ENCODE data around the gene NPY4R2.
"Not testable (repeated sequence)": the region's sequence is repeated elsewhere in the genome, so short reads cannot be mapped to it uniquely, and the experiment has no call there.

NPY4R2 gene

DNA sequence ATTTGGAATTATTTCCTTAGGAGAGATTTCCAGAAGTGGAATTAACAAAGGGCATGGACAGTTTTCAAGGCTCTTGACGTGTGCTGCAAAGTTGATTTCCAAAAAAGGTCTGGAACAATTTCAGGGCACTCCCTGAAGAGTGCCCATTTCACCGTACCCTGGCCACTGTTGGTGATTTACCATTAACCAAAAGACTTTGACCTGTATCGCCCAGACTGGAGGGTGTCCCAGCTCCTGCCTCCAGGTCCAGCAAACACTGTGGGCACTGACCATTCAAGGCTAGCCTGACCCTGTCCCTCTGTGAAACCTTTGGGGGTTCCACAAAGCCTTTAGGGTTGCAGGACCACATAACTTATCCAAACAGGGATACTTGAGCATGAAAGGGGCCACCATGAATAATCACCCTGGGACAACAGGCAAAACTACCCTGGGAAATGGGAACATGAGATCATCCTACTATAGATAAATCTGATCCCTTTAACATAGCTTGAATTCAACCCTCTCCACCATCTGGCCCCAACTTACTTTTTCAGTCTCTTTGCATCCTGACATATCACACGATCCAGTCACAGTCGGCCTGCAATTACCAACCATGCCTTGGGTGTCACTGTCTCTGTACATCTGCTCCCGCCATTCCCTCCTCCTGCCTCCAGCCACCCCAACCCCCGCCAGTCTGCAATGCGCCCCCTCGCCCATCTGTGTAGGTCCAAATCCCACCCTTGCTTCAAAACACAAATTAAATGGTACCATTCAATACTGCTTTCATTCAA, 8.9 kb downstream of the NPY4R2 start:
- not testable (repeated sequence) for H3K4me1 ChIP-seq (ENCODE audit: low read length); H2AFZ ChIP-seq (ENCODE audit: low read depth, low read length); H3K9ac ChIP-seq (ENCODE audit: low read length); H3K4me3 ChIP-seq (ENCODE audit: low read length); H3K27ac ChIP-seq (ENCODE audit: low read length); H3K79me2 ChIP-seq (ENCODE audit: low read length); H3K4me2 ChIP-seq (ENCODE audit: low read length); H3K27me3 ChIP-seq (ENCODE audit: low read depth, low read length); H3K36me3 ChIP-seq (replicated peaks; ENCODE audit: low read depth, low read length); H4K20me1 ChIP-seq (ENCODE audit: insufficient read depth, low read length); H3K9me3 ChIP-seq (ENCODE audit: insufficient read depth, low read length)

DNA sequence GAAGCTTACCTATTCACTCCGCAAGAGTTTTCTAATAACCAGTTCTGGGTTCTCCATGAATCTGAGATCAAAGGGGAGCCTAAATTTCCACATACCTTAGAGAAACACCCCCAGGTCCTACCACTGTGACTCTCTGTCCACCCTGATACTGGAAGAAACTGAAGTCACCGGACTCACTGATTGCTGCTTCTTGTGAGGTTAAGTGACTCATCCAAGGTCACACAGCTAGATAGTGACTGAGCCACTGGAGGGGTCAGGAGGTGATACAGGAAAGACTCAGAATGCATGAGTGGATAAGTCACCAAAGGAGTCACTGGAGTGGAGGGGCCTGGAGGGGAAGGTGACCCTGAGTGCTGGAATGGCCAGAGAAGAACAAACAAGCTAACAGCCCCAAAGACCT, 9.8 kb downstream of the NPY4R2 start:
- not testable (repeated sequence) for H3K4me2 ChIP-seq (ENCODE audit: low read length); H2AFZ ChIP-seq (ENCODE audit: low read depth, low read length); H3K9ac ChIP-seq (ENCODE audit: low read length); H3K4me1 ChIP-seq (ENCODE audit: low read length); H3K9me3 ChIP-seq (ENCODE audit: insufficient read depth, low read length); H3K79me2 ChIP-seq (ENCODE audit: low read length); H4K20me1 ChIP-seq (ENCODE audit: insufficient read depth, low read length); H3K27me3 ChIP-seq (ENCODE audit: low read depth, low read length); H3K27ac ChIP-seq (ENCODE audit: low read length); H3K36me3 ChIP-seq (replicated peaks; ENCODE audit: low read depth, low read length); H3K4me3 ChIP-seq (ENCODE audit: low read length)

DNA sequence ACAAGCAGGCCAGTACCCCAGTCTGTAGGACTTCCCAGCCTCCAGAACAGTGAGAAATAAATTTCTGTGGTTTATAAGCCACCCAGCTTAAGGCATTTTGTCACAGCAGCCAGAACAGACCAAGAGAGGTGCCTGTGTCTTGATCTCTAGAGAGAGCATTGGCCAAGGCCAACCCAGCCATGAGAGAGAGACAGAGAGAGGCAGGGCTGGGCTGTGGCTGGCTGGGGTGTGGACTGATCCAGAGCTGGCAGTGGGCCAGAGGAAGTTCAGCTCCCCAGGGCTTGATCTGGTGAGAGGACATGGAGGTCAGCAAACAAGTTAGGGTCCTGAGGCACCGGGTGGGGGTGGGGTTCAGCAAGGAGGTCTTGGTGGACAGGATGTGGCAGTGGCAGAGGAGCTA, 14.4 kb downstream of the NPY4R2 start:
- H3K4me2 ChIP-seq (ENCODE audit: low read length); H3K27me3 ChIP-seq (ENCODE audit: low read depth, low read length); H3K9me3 ChIP-seq (ENCODE audit: insufficient read depth, low read length); H4K20me1 ChIP-seq (ENCODE audit: insufficient read depth, low read length); H3K4me1 ChIP-seq (ENCODE audit: low read length); H3K79me2 ChIP-seq (ENCODE audit: low read length); H3K9ac ChIP-seq (ENCODE audit: low read length); H2AFZ ChIP-seq (ENCODE audit: low read depth, low read length); H3K4me3 ChIP-seq (ENCODE audit: low read length); H3K36me3 ChIP-seq (replicated peaks; ENCODE audit: low read depth, low read length); H3K27ac ChIP-seq (ENCODE audit: low read length): not testable (repeated sequence)

DNA sequence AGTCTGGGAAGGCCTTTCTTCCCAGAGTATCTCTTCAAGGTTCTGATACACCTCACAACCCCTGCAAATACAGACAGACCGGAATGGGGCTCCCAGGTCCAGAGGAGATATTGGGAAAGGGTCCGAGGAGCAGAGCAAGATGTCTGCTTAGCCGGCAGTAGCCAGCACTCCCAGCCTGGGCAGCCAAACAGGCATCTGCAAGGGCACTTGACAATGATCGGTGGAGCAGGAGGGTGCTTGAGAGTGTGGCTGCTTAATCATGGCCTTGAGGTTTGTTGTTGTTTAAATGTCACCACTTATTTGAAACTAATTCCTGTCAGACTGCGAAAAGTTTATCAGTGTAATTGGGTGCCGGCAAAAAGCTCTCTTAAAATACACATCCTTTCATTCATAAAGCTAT, 15.0 kb downstream of the NPY4R2 start:
- not testable (repeated sequence) for H3K27me3 ChIP-seq (ENCODE audit: low read depth, low read length); H3K4me1 ChIP-seq (ENCODE audit: low read length); H3K79me2 ChIP-seq (ENCODE audit: low read length); H3K4me2 ChIP-seq (ENCODE audit: low read length); H3K9me3 ChIP-seq (ENCODE audit: insufficient read depth, low read length); H3K4me3 ChIP-seq (ENCODE audit: low read length); H3K27ac ChIP-seq (ENCODE audit: low read length); H2AFZ ChIP-seq (ENCODE audit: low read depth, low read length); H4K20me1 ChIP-seq (ENCODE audit: insufficient read depth, low read length); H3K36me3 ChIP-seq (replicated peaks; ENCODE audit: low read depth, low read length); H3K9ac ChIP-seq (ENCODE audit: low read length)

DNA sequence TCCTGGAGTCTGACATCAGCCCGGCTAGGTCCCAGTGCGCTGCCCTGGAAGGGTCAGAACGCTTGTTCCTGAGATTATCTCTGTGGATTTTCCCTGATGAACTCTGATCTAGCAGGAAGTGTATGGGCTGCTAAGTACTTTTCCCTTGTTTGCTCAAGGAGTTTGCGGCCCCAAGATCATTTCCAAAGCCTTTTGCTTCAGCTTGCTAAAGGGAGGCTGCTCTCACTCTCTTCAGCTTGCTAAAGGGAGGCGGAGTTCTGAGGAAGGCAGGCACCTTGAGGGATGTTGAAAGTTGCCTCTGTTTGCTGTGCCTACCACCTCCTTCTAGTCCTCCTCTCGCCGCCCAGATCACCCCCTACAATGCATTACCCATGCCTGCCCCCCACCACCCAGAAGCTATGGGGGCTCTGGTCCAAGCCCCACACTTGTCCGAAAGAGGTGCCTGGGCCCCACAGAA, 18.3 kb downstream of the NPY4R2 start:
- H3K36me3 ChIP-seq (replicated peaks; ENCODE audit: low read depth, low read length); H2AFZ ChIP-seq (ENCODE audit: low read depth, low read length); H3K79me2 ChIP-seq (ENCODE audit: low read length): not testable (repeated sequence)

DNA sequence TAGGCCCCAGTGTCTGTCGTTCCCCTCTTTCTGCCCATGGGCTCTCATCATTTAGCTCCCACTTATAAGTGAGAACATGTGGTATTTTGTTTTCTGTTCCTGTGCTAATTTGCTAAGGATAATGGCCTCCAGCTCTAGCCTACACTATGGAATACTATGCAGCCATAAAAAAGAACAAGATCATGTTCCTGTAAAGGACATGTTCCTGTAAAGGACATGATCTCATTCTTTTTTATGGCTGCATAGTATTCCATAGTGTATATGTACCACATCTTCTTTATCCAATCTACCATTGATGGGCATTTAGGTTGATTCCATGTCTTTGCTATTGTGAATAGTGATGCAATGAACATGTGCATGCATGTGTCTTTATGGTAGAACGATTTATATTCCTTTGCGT, 19.2 kb downstream of the NPY4R2 start:
- not testable (repeated sequence) for H3K4me3 ChIP-seq (ENCODE audit: low read length); H3K36me3 ChIP-seq (replicated peaks; ENCODE audit: low read depth, low read length); H4K20me1 ChIP-seq (ENCODE audit: insufficient read depth, low read length); H2AFZ ChIP-seq (ENCODE audit: low read depth, low read length); H3K4me2 ChIP-seq (ENCODE audit: low read length); H3K9me3 ChIP-seq (ENCODE audit: insufficient read depth, low read length); H3K9ac ChIP-seq (ENCODE audit: low read length); H3K4me1 ChIP-seq (ENCODE audit: low read length); H3K27ac ChIP-seq (ENCODE audit: low read length); H3K79me2 ChIP-seq (ENCODE audit: low read length); H3K27me3 ChIP-seq (ENCODE audit: low read depth, low read length)

More for the DNA sequence above, 18.3 kb downstream of the NPY4R2 start:
- not testable (repeated sequence) for H3K4me1 ChIP-seq (ENCODE audit: low read length); H3K27ac ChIP-seq (ENCODE audit: low read length); H3K4me3 ChIP-seq (ENCODE audit: low read length); H3K27me3 ChIP-seq (ENCODE audit: low read depth, low read length); H3K9me3 ChIP-seq (ENCODE audit: insufficient read depth, low read length); H3K4me2 ChIP-seq (ENCODE audit: low read length); H4K20me1 ChIP-seq (ENCODE audit: insufficient read depth, low read length); H3K9ac ChIP-seq (ENCODE audit: low read length)

DNA sequence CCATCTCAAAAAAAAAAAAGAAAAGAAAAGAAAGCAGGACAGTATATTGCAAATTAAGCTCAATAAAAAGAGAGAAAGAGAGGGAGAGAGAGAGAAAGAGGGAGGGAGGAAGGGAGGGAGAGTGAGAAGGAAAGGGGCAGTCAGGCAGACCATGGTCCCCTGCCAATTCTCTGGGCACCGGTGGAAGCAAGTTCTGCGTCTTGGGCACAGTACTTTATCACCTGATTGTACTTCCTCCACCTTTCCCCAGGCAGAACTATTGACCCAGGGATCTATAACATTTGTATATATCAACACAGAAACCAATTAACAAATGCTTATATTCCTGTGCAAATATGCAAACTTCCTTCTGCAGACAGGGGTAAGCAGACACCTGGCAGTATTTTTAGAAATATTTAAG, 22.4 kb downstream of the NPY4R2 start:
- H3K9ac ChIP-seq (ENCODE audit: low read length); H3K79me2 ChIP-seq (ENCODE audit: low read length); H3K36me3 ChIP-seq (replicated peaks; ENCODE audit: low read depth, low read length); H3K4me2 ChIP-seq (ENCODE audit: low read length); H3K4me3 ChIP-seq (ENCODE audit: low read length); H3K27ac ChIP-seq (ENCODE audit: low read length); H3K4me1 ChIP-seq (ENCODE audit: low read length); H2AFZ ChIP-seq (ENCODE audit: low read depth, low read length); H4K20me1 ChIP-seq (ENCODE audit: insufficient read depth, low read length); H3K9me3 ChIP-seq (ENCODE audit: insufficient read depth, low read length); H3K27me3 ChIP-seq (ENCODE audit: low read depth, low read length): not testable (repeated sequence)

DNA sequence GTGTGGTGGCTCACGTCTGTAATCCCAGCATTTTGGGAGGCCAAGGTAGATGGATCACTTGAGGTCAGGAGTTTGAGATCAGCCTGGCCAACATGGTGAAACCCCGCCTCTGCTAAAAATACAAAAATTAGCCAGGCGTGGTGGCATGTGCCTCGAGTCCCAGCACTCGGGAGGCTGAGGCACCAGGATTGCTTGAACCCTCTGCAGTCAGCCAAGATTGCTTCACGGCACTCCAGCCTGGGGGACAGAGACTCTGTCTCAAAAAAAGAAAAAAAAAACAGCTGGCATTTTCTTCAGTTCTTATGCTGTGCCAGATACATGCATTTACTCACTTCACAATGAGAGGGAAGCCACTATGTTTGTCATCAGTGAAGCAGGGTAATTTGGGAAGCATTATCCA, 22.9 kb downstream of the NPY4R2 start:
- H3K27me3 ChIP-seq (ENCODE audit: low read depth, low read length); H2AFZ ChIP-seq (ENCODE audit: low read depth, low read length); H3K36me3 ChIP-seq (replicated peaks; ENCODE audit: low read depth, low read length); H3K27ac ChIP-seq (ENCODE audit: low read length); H3K4me2 ChIP-seq (ENCODE audit: low read length); H3K4me3 ChIP-seq (ENCODE audit: low read length); H3K79me2 ChIP-seq (ENCODE audit: low read length); H4K20me1 ChIP-seq (ENCODE audit: insufficient read depth, low read length); H3K4me1 ChIP-seq (ENCODE audit: low read length); H3K9ac ChIP-seq (ENCODE audit: low read length); H3K9me3 ChIP-seq (ENCODE audit: insufficient read depth, low read length): not testable (repeated sequence)

DNA sequence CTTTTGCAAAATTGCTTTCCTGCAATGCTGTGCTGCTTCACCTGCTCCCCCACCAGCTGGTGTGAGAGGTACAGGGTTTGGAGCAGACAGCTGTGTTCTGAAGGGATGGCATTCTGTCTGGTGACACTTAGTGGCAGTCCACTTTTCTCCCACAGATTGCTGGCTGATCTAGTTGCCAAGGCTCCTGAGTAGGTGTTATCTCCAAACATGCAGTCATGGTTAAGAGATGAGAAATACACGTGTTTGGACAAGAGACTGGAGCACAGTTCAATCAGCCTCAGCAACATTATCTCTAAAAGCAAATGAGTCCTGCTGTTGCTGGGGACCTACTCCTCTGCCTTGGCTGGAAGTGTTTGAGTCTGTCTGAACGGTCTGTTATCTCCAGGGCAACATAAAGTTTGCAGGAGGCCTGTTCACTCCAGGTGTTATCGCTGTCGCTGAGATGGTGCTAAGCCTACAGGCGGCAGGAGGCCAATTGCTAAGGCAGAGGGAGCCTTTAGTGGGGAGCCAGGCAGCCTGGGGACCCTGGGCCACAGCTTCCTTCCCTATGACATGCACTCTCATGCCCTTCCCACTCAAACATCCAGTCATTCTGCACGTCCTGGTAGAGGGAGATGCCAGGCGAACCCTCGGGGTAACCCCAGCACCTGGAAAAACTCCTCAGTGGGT, 24.0 kb downstream of the NPY4R2 start:
- H4K20me1 ChIP-seq (ENCODE audit: insufficient read depth, low read length); H3K4me3 ChIP-seq (ENCODE audit: low read length); H3K4me1 ChIP-seq (ENCODE audit: low read length); H3K9ac ChIP-seq (ENCODE audit: low read length); H3K9me3 ChIP-seq (ENCODE audit: insufficient read depth, low read length); H3K27me3 ChIP-seq (ENCODE audit: low read depth, low read length); H3K4me2 ChIP-seq (ENCODE audit: low read length); H3K27ac ChIP-seq (ENCODE audit: low read length); H3K79me2 ChIP-seq (ENCODE audit: low read length); H3K36me3 ChIP-seq (replicated peaks; ENCODE audit: low read depth, low read length); H2AFZ ChIP-seq (ENCODE audit: low read depth, low read length): not testable (repeated sequence)

DNA sequence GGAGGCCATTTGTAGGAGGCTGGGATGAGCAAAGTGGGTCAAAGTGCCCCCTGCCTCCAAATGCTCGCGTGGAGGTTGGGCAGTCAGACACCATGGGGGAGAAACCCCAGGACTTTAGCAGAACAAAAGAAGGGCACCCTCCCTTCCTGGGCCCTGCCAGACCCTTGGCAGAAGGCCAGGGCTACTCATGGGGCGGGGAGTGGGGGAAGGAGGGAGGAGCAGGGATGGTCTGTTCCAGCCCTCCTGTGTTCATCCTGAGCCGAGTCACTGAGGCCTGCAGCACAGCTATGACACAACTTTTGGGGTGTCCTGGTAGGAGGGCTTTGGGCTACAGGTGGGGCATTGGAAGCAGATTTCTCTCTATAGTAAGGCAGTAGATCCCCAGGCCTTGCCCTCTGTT, 24.9 kb downstream of the NPY4R2 start:
- not testable (repeated sequence) for H3K9ac ChIP-seq (ENCODE audit: low read length); H3K36me3 ChIP-seq (replicated peaks; ENCODE audit: low read depth, low read length); H3K27ac ChIP-seq (ENCODE audit: low read length); H3K4me1 ChIP-seq (ENCODE audit: low read length); H3K27me3 ChIP-seq (ENCODE audit: low read depth, low read length); H3K79me2 ChIP-seq (ENCODE audit: low read length); H3K4me2 ChIP-seq (ENCODE audit: low read length); H3K9me3 ChIP-seq (ENCODE audit: insufficient read depth, low read length); H4K20me1 ChIP-seq (ENCODE audit: insufficient read depth, low read length); H3K4me3 ChIP-seq (ENCODE audit: low read length); H2AFZ ChIP-seq (ENCODE audit: low read depth, low read length)

Measured in OCI-LY3 (cell line).